CD4-positive, CD25-positive, alpha-beta regulatory T cell (primary cell): ENCODE results near the gene CPVL. TPM values are rescaled to one million over a fixed set of nuclear protein-coding genes. Genes with fewer than 3 reads are reported as not detected.

Experiments used
- ATAC-seq, 2 donors: fragments of 150-1000 bp; cut with Tn5 transposase; one replicate each; pipeline ENCODE4 v1.10.0; 2021; ENCODE audit warnings: low read depth in 2 of 2, moderate number of reproducible peaks in 2 of 2, moderate library complexity in 1 of 2
- DNase-seq, 3 donors: peaks; one replicate each; pipeline versions ENCODE4 v3.0.0 to v3.0.0-alpha.2; 2012 to 2022; ENCODE audit warnings: mixed read lengths in 1 of 3
- H3K27ac ChIP-seq: one replicate; pipeline ENCODE4 v1.7.0; 2013; ENCODE audit warnings: mild to moderate bottlenecking, low read length; ENCODE audit not compliant: insufficient read depth, poor library complexity, severe bottlenecking
- H3K27me3 ChIP-seq: one replicate; pipeline ENCODE4 v1.7.0; 2013; ENCODE audit warnings: low read length; ENCODE audit not compliant: control insufficient read depth, insufficient read depth
- H3K36me3 ChIP-seq: one replicate; pipeline ENCODE4 v1.7.0; 2013; ENCODE audit warnings: mild to moderate bottlenecking, low read length, moderate library complexity; ENCODE audit not compliant: control insufficient read depth, insufficient read depth
- H3K4me1 ChIP-seq: 2 replicates; pipeline ENCODE4 v1.7.0; 2013; ENCODE audit warnings: mild to moderate bottlenecking, low read length; ENCODE audit not compliant: insufficient read depth, control insufficient read depth, poor library complexity, severe bottlenecking
- H3K4me3 ChIP-seq: one replicate; pipeline ENCODE4 v1.7.0; 2013; ENCODE audit warnings: low read depth, mild to moderate bottlenecking, low read length, moderate library complexity
- H3K9me3 ChIP-seq, 2 experiments: 1 replicate in 1 of 2; 2 replicates in 1 of 2; pipeline ENCODE4 v1.7.0; 2013; ENCODE audit warnings: low read length in 2 of 2, mild to moderate bottlenecking in 1 of 2, moderate library complexity in 1 of 2; ENCODE audit not compliant: control insufficient read depth in 2 of 2
- H3K27ac Mint-ChIP-seq, 3 donors: one replicate each; pipeline ENCODE4 v1.8.0; 2020 to 2022; ENCODE audit warnings: mild to moderate bottlenecking in 3 of 3, mixed read lengths in 3 of 3, moderate library complexity in 2 of 3
- H3K27me3 Mint-ChIP-seq: one replicate; pipeline ENCODE4 v1.8.0; 2022; ENCODE audit warnings: mild to moderate bottlenecking, mixed read lengths
- H3K36me3 Mint-ChIP-seq: one replicate; pipeline ENCODE4 v1.8.0; 2020; ENCODE audit warnings: mixed read lengths
- H3K4me1 Mint-ChIP-seq, 4 donors: one replicate each; pipeline ENCODE4 v1.8.0; 2020 to 2022; ENCODE audit warnings: mixed read lengths in 4 of 4, mild to moderate bottlenecking in 1 of 4
- H3K4me3 Mint-ChIP-seq, 4 donors: one replicate each; pipeline ENCODE4 v1.8.0; 2020 to 2022; ENCODE audit warnings: mild to moderate bottlenecking in 4 of 4, mixed read lengths in 4 of 4, moderate library complexity in 3 of 4
- H3K9me3 Mint-ChIP-seq, 7 donors: one replicate each; pipeline ENCODE4 v1.8.0; 2020 to 2022; ENCODE audit warnings: mixed read lengths in 7 of 7, mild to moderate bottlenecking in 3 of 7, moderate library complexity in 2 of 7
- polyA plus RNA-seq, 4 donors: library from polyadenylated mRNA; unstranded; fragments of 300-500 nt; fragmentation: Illumina TruSeq; gene quantifications; one replicate each; pipeline ENCODE4 v1.2.3, GENCODE V29; 2021
- total RNA-seq: library from RNA; stranded (reverse); gene quantifications from one replicate; pipeline ENCODE4 v1.2.3, GENCODE V29; 2022

Gene CPVL
- total and polyA plus RNA-seq, 5 donors from 2014 or later = 0.15 to 1.3 (median 0.77) TPM; not detected in 1

GRCh38 chr7:29017713-29018112 lies 128.6 kb downstream of the CPVL start:
- H3K4me3 Mint-ChIP-seq = no peak overlapping the region

DNA sequence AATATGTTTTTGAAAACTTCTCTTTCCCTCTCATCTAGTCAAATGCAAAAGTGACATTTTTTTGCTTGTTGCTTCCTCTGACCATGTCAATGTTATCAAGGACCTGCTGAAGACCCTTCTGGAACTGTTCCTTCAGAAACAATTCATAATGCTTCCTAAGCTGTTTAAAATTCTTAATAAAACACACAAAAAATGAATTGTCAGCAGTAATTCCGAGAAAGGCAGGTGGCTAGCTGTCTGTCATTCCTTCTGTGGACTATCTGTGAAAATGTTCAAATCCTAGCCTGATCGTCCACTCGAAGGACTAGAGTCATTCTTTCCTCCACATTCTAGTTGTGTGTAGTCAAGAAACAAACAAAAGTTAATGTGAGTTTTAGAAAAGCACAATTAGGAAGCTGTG lies 131.6 kb downstream of the CPVL start:
- Mint-ChIP-seq H3K4me1 (no peaks in the 10 kb centered on the region), H3K9me3 (peaks cover 0 to 9% (median 0%) of the 10 kb centered on the region in 7 donors), H3K27me3 (no peaks in the 10 kb centered on the region), H3K27ac (peak overlapping the region in 1 of 3 donors; percentile 60), H3K36me3 (no peaks in the 10 kb centered on the region), H3K4me3 (no peak overlapping the region)
- H3K27me3 ChIP-seq = no peaks in the 10 kb centered on the region
- H3K9me3 ChIP-seq = no peaks in the 10 kb centered on the region
- no peak overlapping the region for H3K27ac ChIP-seq
- DNase-seq (no peak), ATAC-seq (no peak)
- H3K4me1 ChIP-seq = no peaks in the 10 kb centered on the region
- no peaks in the 10 kb centered on the region for H3K36me3 ChIP-seq
- H3K4me3 ChIP-seq = no peak overlapping the region

More at GRCh38 chr7:29017713-29018112, 128.6 kb downstream of the CPVL start:
- Histone ChIP-seq H3K4me3 (no peak overlapping the region), H3K27me3 (no peaks in the 10 kb centered on the region), H3K9me3 (no peaks in the 10 kb centered on the region), H3K36me3 (no peaks in the 10 kb centered on the region), H3K4me1 (no peaks in the 10 kb centered on the region), H3K27ac (no peak overlapping the region)
- Mint-ChIP-seq H3K27me3 (no peaks in the 10 kb centered on the region), H3K9me3 (peaks cover 0 to 14% (median 3%) of the 10 kb centered on the region in 7 donors), H3K4me1 (no peaks in the 10 kb centered on the region), H3K27ac (no peak overlapping the region), H3K36me3 (no peaks in the 10 kb centered on the region)
- ATAC-seq = no peak
- no peak for DNase-seq

- Histone ChIP-seq H3K4me3 (no peak overlapping the region), H3K27ac (no peak overlapping the region), H3K27me3 (no peaks in the 10 kb centered on the region), H3K4me1 (no peaks in the 10 kb centered on the region), H3K36me3 (no peaks in the 10 kb centered on the region), H3K9me3 (no peaks in the 10 kb centered on the region)
- ATAC-seq (no peak), DNase-seq (no peak)
- Mint-ChIP-seq H3K36me3 (no peaks in the 10 kb centered on the region), H3K4me1 (no peaks in the 10 kb centered on the region), H3K27me3 (no peaks in the 10 kb centered on the region), H3K27ac (peak overlapping the region in 1 of 3 donors; percentile 60), H3K4me3 (no peak overlapping the region), H3K9me3 (peaks cover 0 to 9% (median 0%) of the 10 kb centered on the region in 7 donors)
Observed at GRCh38 chr7:29013931-29014330, 132.4 kb downstream of the CPVL start.

GRCh38 chr7:29013082-29013695 lies 133.1 kb downstream of the CPVL start:
- H3K27ac ChIP-seq = no peak overlapping the region
- no peaks in the 10 kb centered on the region for H3K9me3 ChIP-seq
- H3K27me3 Mint-ChIP-seq = no peaks in the 10 kb centered on the region
- H3K36me3 Mint-ChIP-seq = no peaks in the 10 kb centered on the region
- H3K9me3 Mint-ChIP-seq = peaks cover 0 to 9% (median 0%) of the 10 kb centered on the region in 7 donors
- no peak for ATAC-seq
- no peak for DNase-seq
- H3K4me1 ChIP-seq = no peaks in the 10 kb centered on the region
- no peak overlapping the region for H3K4me3 ChIP-seq
- H3K27me3 ChIP-seq = no peaks in the 10 kb centered on the region
- H3K36me3 ChIP-seq = no peaks in the 10 kb centered on the region
- no peak overlapping the region for H3K4me3 Mint-ChIP-seq
- H3K27ac Mint-ChIP-seq = no peak overlapping the region
- H3K4me1 Mint-ChIP-seq = no peaks in the 10 kb centered on the region

DNA sequence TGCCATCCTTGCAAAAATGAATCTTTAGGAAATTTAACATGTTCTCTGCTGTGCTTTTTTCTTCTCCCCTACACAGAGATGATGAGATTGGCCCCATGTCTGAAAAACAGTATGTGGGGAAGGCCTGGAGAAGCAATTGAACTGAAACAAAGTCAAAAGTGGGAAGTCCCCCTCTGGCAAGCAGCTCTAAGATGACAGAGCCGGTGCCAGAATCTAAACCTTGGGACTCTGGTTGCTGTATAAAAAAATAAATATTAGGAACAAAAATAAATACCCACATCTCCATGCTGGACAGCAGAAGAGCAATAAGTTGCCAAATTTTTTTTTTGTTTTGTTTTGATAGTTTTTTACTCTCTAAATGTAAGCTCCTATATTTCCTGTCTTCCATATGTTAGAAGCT lies 136.4 kb downstream of the CPVL start:
- Histone ChIP-seq H3K4me3 (no peak overlapping the region), H3K36me3 (no peaks in the 10 kb centered on the region), H3K9me3 (no peaks in the 10 kb centered on the region), H3K27me3 (no peaks in the 10 kb centered on the region), H3K27ac (no peak overlapping the region), H3K4me1 (no peaks in the 10 kb centered on the region)
- DNase-seq (no peak), ATAC-seq (no peak)
- no peaks in the 10 kb centered on the region for H3K4me1 Mint-ChIP-seq
- no peak overlapping the region for H3K4me3 Mint-ChIP-seq
- peaks cover 0 to 2% (median 0%) of the 10 kb centered on the region in 7 donors for H3K9me3 Mint-ChIP-seq
- H3K27ac Mint-ChIP-seq = no peak overlapping the region
- no peaks in the 10 kb centered on the region for H3K36me3 Mint-ChIP-seq
- H3K27me3 Mint-ChIP-seq = peaks cover 4% of the 10 kb centered on the region

DNA sequence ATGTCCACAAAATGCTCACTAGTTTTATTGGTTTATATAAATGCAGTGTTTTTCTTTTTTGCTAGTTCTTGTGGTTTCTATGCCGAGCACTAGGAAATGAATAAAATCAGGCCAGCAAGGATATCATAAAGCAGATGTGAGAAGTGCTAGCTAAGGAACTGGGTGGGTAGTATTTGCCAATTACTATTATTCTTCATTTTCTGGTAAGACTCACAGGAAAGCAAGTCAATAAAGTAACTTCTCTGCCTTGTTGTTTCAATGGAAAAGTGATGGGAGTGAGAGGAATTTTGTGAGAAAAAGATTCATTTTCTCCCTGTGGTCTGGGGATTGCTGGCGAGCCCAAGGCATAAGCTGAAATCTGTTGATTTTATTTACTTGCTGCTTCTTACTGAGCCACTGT lies 137.7 kb downstream of the CPVL start:
- no peaks in the 10 kb centered on the region for H3K27me3 ChIP-seq
- no peaks in the 10 kb centered on the region for H3K36me3 ChIP-seq
- H3K27me3 Mint-ChIP-seq = peaks cover 4% of the 10 kb centered on the region
- ATAC-seq (no peak), DNase-seq (no peak)
- H3K9me3 Mint-ChIP-seq = peaks cover 0 to 2% (median 0%) of the 10 kb centered on the region in 7 donors
- H3K9me3 ChIP-seq = no peaks in the 10 kb centered on the region
- no peaks in the 10 kb centered on the region for H3K4me1 Mint-ChIP-seq
- H3K27ac ChIP-seq = no peak overlapping the region
- no peak overlapping the region for H3K4me3 Mint-ChIP-seq
- no peaks in the 10 kb centered on the region for H3K36me3 Mint-ChIP-seq
- no peaks in the 10 kb centered on the region for H3K4me1 ChIP-seq
- no peak overlapping the region for H3K27ac Mint-ChIP-seq
- H3K4me3 ChIP-seq = no peak overlapping the region

DNA sequence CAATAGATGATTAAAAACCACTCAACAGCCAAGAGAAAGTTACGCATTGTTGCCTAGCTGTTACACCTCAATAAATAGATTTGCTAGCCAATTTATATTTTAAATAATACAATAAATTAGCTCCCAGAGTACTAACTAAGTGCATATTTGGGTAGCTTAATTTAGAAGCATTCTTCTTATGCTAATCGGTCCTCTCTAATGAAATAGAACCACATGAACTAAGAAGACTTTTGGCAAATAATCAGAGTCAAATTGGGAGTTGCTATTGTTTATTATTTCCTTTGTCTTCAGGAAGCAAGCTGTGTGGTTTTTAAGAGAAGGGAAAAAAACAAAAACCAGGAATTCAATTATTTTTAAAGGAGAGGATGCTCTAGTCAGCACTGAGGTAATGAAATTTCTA lies 139.2 kb downstream of the CPVL start:
- no peaks in the 10 kb centered on the region for H3K4me1 ChIP-seq

GRCh38 chr7:29005829-29006228 lies 140.5 kb downstream of the CPVL start:
- no peak for ATAC-seq
- Mint-ChIP-seq H3K27ac (no peak overlapping the region), H3K27me3 (peaks cover 4% of the 10 kb centered on the region), H3K4me3 (no peak overlapping the region), H3K4me1 (no peaks in the 10 kb centered on the region), H3K9me3 (peaks cover 0 to 2% (median 0%) of the 10 kb centered on the region in 7 donors), H3K36me3 (no peaks in the 10 kb centered on the region)
- Histone ChIP-seq H3K9me3 (no peaks in the 10 kb centered on the region), H3K4me3 (no peak overlapping the region), H3K27me3 (no peaks in the 10 kb centered on the region), H3K4me1 (no peaks in the 10 kb centered on the region), H3K27ac (no peak overlapping the region), H3K36me3 (no peaks in the 10 kb centered on the region)
- DNase-seq = no peak

More for the DNA sequence above, 139.2 kb downstream of the CPVL start:
- H3K9me3 Mint-ChIP-seq = peaks cover 0 to 2% (median 0%) of the 10 kb centered on the region in 7 donors
- Histone ChIP-seq H3K9me3 (no peaks in the 10 kb centered on the region), H3K27me3 (no peaks in the 10 kb centered on the region), H3K36me3 (no peaks in the 10 kb centered on the region), H3K27ac (no peak overlapping the region), H3K4me3 (no peak overlapping the region)
- ATAC-seq (no peak), DNase-seq (no peak)
- no peak overlapping the region for H3K4me3 Mint-ChIP-seq
- no peaks in the 10 kb centered on the region for H3K36me3 Mint-ChIP-seq
- H3K27ac Mint-ChIP-seq = no peak overlapping the region
- no peaks in the 10 kb centered on the region for H3K4me1 Mint-ChIP-seq
- H3K27me3 Mint-ChIP-seq = peaks cover 4% of the 10 kb centered on the region
